DMS 273 (cell line): ENCODE measurements around the gene UVRAG.
"Not testable (repeated sequence)": the region's sequence is repeated elsewhere in the genome, so short reads cannot be mapped to it uniquely, and the experiment has no call there.

Experiments used
- DNase-seq: peaks from one replicate; lab custom pipeline; 2025; ENCODE audit not compliant: unreplicated experiment; lab: John Stamatoyannopoulos, UW

Gene UVRAG

DNA sequence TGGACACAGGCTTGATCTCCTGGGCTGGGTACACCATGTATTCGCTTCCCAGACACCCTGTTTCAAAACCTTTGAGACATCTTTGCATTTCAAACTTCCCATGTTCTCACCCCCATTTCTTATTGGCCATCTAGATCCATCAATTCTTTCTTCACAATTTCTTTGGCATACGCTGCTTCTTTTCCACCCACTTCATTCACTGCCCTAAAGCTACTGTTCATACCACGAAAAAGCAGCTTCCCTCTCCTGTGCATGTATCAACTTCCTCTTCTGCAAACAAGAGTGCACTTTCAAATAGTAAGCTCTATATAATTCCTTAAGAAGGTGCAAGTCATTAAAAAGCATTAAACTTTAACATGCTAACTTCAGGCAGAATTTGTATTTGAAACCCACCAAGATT is 21.4 kb downstream of the UVRAG start:
- no peak for DNase-seq

- no peak for DNase-seq
Measured at GRCh38 chr11:75839851-75840250, 24.8 kb downstream of the UVRAG start.

DNA sequence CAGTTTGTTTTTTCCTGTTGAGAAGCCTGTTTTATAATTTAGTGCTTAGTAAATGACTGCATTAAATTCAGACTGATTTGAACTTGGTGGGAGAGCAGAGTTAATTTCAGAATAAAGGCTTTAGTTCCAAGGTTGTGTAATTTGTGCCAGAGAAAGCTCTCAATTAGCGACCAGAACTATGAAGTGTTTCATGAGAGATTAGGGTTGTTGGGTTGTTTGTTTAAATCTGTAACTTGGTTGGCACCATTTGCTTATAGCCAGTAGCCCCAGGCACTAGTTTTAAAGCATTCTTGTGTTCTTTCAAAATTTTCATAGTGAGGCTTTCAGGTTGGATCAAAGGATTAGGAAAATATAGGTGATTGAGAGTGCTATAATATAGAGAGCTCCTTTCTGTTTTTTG is 25.5 kb downstream of the UVRAG start:
- DNase-seq, result no peak

GRCh38 chr11:75841739-75842138 is 26.7 kb downstream of the UVRAG start:
- no peak for DNase-seq

DNA sequence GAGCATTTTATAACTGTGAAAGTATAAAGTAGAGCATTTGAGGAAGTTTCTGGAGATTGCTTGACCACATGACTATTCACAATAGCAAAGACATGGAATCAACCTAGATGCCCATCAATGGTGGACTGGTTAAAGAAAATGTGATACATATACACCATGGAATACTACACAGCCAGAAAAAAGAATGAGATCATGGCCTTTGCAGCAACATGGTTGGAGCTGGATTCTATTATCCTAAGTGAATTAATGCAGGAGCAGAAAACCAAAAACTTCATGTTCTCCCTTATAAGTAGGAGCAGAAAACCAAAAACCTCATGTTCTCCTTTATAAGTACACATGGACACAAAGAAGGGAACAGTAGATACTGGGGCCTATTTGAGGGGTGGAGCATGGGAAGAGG is 30.3 kb downstream of the UVRAG start:
- no peak for DNase-seq

GRCh38 chr11:75849894-75850293 is 34.9 kb downstream of the UVRAG start:
- peak; percentile 4 for DNase-seq

GRCh38 chr11:75850787-75851186 is 35.8 kb downstream of the UVRAG start:
- no peak for DNase-seq

DNA sequence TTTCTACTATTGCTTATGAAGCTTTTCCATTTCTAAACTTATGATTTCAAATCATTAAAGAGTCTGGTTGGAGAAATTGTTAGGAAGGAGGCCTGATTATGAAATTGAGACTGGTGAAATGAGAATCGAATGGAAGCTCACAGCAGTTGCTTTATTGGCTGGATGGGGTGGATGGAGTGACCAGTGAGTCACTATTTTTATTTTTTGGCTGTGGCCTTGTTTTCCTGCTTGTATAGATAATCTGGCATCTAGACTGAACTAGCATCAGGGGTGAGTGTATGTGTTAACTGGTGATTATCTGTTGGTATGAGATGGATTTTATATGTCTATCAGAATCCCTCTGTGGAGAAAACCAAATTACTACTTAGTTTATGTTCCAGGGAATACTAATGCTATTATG is 36.2 kb downstream of the UVRAG start:
- no peak for DNase-seq

GRCh38 chr11:75852406-75853017 is 37.5 kb downstream of the UVRAG start:
- DNase-seq, result no peak

DNA sequence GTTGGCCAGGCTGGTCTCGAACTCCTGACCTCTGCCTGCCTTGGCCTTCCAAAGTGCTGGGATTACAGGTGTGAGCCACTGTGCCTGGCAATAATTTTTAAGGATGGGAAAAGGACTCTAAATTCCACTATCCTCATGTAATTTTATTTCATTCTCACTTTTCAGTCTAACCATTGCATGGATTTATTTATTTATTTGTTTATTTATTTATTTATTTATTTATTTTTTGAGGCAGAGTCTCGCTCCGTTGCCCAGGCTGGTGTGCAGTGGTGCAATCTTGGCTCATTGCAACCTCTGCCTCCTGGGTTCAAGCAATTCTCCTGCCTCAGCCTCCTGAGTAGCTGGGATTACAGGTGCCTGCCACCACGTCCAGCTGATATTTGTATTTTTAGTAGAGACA is 38.6 kb downstream of the UVRAG start:
- DNase-seq, result not testable (repeated sequence)

- DNase-seq, result no peak
Measured at GRCh38 chr11:75853971-75854370, 39.0 kb downstream of the UVRAG start.

DNA sequence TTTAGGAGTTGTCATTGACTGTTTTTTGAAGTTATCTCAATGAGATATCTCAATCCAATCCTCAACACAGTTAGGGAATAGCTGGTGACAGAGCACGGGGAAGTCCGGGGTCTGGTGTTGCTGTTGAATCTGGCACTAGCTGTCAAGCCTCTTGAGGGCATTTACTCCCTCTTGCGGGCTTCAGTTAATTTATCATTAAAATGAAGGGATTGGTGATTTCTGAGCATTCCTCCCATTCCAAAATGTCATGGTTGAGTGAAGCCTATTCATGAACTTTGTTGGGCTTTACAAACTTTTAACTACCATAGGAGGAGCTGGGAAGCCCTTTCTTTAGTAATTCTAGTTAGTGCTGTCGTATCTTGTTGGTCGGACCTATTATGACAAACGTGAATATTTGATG is 40.2 kb downstream of the UVRAG start:
- DNase-seq, result no peak

GRCh38 chr11:75856912-75857311 is 41.9 kb downstream of the UVRAG start:
- DNase-seq, result no peak

GRCh38 chr11:75858042-75858441 is 43.0 kb downstream of the UVRAG start:
- no peak for DNase-seq

DNA sequence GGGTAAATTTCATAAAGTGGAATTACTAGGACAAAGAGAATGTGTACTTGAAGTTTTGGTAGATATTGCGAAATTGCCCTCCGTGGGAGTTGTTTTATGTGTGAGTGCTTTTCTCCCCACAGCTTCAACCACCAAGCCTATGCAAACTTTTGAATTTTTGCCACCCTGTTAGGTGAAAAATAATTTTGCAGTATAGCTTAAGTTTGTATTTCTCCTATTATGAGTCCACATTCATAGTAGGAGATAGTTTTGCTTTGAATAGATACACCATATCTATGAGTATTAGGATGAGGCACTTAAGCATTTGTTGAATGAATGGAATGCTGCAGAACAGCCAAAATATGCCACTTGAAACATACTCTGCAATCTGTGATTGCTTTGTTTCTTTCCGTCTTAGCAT is 43.6 kb downstream of the UVRAG start:
- DNase-seq, result no peak

- DNase-seq, result no peak
Measured at GRCh38 chr11:75859614-75860013, 44.6 kb downstream of the UVRAG start.

DNA sequence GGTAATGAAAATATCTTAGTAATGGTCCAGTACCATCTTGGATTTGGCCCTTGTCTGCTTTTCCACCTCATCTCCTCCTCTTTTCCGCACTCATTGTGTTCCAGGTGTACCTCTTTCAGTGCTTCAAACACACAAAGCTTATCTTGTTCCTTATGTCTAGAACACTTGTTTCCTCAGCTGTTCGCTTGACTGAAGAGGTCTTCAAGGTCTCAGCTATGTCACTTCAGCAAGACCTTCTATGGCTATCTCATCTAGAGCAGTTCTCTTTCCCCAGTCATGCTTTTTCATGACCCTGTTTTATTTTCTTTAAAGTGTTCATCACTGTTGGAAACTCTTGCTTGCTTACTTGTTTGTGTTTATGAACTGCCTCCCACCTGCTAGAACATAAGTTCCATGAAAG is 47.4 kb downstream of the UVRAG start:
- no peak for DNase-seq

- peak; percentile 69 for DNase-seq
Measured at GRCh38 chr11:75867778-75868374, 52.9 kb downstream of the UVRAG start.

GRCh38 chr11:75868990-75869389 is 54.0 kb downstream of the UVRAG start:
- peak; percentile 3 for DNase-seq

DNA sequence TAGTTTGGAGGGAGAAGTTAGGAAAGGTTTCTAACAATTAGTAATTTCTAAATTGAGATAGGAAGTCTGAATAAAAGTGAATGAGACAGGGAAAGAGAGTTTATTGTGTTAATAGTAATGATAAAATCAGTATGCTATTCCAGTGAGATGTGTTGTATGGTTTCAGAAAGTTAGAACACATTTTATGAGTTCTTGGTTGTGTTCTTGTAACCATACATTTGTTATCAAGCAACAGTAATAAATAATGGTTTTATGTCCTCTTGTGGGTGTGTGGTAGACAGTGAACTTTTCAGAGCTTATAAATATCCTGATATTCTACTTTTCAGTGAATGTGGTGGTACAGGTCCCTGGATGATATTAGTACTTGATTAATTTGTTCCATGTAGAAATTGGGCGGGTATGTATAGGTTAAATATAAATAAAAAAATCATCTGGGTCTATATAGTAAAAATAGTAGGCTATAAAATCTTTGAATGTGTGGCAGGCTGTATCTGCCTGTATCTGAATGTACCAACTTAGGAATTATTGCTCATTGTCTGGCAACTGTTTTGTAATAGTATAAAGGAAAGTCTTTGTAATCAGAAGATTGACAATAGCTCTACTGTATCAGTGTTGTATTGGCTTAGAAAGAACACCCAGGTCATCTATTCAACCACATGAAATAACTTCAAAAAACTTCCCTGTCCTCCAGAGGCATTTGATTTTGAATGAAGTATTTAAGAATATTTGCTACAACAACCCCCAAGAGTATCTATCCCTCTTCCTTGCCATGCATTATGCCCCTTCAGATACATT is 54.8 kb downstream of the UVRAG start:
- DNase-seq, result no peak

DNA sequence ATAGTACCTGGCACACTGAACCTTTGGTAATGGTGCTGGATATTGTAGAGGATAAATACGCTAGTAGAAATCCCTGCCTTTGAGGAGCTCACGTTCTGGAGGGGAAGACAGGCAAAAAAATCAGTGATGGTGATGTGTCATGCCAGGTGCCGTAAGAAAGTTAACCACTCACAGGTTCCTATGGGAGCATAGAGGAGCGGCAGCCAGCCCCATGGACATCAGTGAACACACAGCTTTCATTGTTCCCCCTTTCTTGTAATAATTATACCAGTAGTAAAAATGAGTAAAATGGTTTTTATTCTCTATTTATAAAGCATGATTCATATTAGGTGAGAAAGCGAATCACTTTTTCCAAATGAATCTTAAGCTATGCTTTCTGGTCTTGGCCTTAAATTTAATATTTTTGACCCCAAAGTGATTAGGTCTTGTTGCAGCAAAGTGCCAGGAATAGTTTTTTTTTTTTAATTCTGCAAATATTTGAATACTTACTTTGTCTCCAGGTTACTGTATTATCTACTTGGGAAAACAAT is 57.9 kb downstream of the UVRAG start:
- DNase-seq, result no peak
